ENCODE measurements around the gene NANOS3.
"Not testable (repeated sequence)": the region's sequence is repeated elsewhere in the genome, so short reads cannot be mapped to it uniquely, and the experiment has no call there.

Gene NANOS3

GRCh38 chr19:13887018-13887436 lies 10.1 kb downstream of the NANOS3 start:
- no peak for DNase-seq

- DNase-seq = no peak
Measured at GRCh38 chr19:13887517-13887916, 10.6 kb downstream of the NANOS3 start.

- no peak for DNase-seq
Measured at GRCh38 chr19:13888281-13888680, 11.3 kb downstream of the NANOS3 start.

GRCh38 chr19:13890136-13890535 lies 13.2 kb downstream of the NANOS3 start:
- DNase-seq = no peak

GRCh38 chr19:13892870-13893269 lies 15.9 kb downstream of the NANOS3 start:
- no peak for DNase-seq

GRCh38 chr19:13894552-13894951 lies 17.6 kb downstream of the NANOS3 start:
- no peak for DNase-seq

- DNase-seq = no peak
Measured at GRCh38 chr19:13896227-13896626, 19.3 kb downstream of the NANOS3 start.

GRCh38 chr19:13899393-13899792 lies 22.5 kb downstream of the NANOS3 start:
- no peak for DNase-seq

- DNase-seq = no peak
Measured at GRCh38 chr19:13899912-13900584, 23.1 kb downstream of the NANOS3 start.

GRCh38 chr19:13902993-13903555 lies 26.1 kb downstream of the NANOS3 start:
- DNase-seq = peak; percentile 22

GRCh38 chr19:13905634-13906520 lies 28.9 kb downstream of the NANOS3 start, which contains the start of the genes BRME1 and CC2D1A:
Gene BRME1, minus strand, starts transcription at chr19:13906117. Its CDS starts 1,225 bp downstream, at chr19:13904892.
Gene CC2D1A, plus strand, starts transcription at chr19:13906201. Its CDS starts 241 bp downstream, at chr19:13906442.
- peak; percentile 85 for DNase-seq

- no peak for DNase-seq
Measured at GRCh38 chr19:13906521-13906904, 29.6 kb downstream of the NANOS3 start.

GRCh38 chr19:13906910-13907309 lies 30.0 kb downstream of the NANOS3 start:
- DNase-seq = no peak

GRCh38 chr19:13908674-13909073 lies 31.7 kb downstream of the NANOS3 start:
- DNase-seq = no peak

- DNase-seq = no peak
Measured at GRCh38 chr19:13909430-13909829, 32.5 kb downstream of the NANOS3 start.

GRCh38 chr19:13913352-13913751 lies 36.4 kb downstream of the NANOS3 start:
- DNase-seq = no peak

- DNase-seq = no peak
Measured at GRCh38 chr19:13914777-13915176, 37.8 kb downstream of the NANOS3 start.

GRCh38 chr19:13917888-13918406 lies 41.0 kb downstream of the NANOS3 start:
- DNase-seq = no peak

- no peak for DNase-seq
Measured at GRCh38 chr19:13918726-13919411, 41.9 kb downstream of the NANOS3 start.

GRCh38 chr19:13920524-13920923 lies 43.6 kb downstream of the NANOS3 start:
- DNase-seq = no peak

- peak; percentile 16 for DNase-seq
Measured at GRCh38 chr19:13920940-13921747, 44.2 kb downstream of the NANOS3 start.

GRCh38 chr19:13922118-13922517 lies 45.2 kb downstream of the NANOS3 start:
- DNase-seq = not testable (repeated sequence)

All from KG1 (cell line).